Calu3 (cell line): ENCODE measurements around the gene USP7. TPM values are rescaled to one million over a fixed set of nuclear protein-coding genes. Genes with fewer than 3 reads are reported as not detected.
A peak's percentile ranks its signal among the peaks of the same experiment; 100 is the strongest.

Source experiments
- BruUV-seq: library from RNA; stranded (reverse); fragments of 400-500 nt; replicated peaks from 2 replicates; lab custom pipeline; 2021; lab: Mats Ljungman, UMichigan
- CTCF ChIA-PET: fragments of 300-600 bp; sonication (Branson Sonifier 250); formaldehyde crosslinking; loops from one replicate; lab custom pipeline; 2022; ENCODE audit warnings: antibody characterized with exemption; lab: Charles Lee
- DNase-seq: peaks from one replicate; pipeline ENCODE4 v3.0.0; 2022
- H3K27ac Mint-ChIP-seq: one replicate; pipeline ENCODE4 v1.8.0; 2022; ENCODE audit warnings: mixed read lengths; ENCODE audit not compliant: unreplicated experiment
- H3K27me3 Mint-ChIP-seq: one replicate; pipeline ENCODE4 v1.8.0; 2022; ENCODE audit warnings: mixed read lengths; ENCODE audit not compliant: unreplicated experiment
- H3K36me3 Mint-ChIP-seq: one replicate; pipeline ENCODE4 v1.8.0; 2022; ENCODE audit warnings: mild to moderate bottlenecking, moderate library complexity, mixed read lengths; ENCODE audit not compliant: insufficient read depth, unreplicated experiment
- H3K4me1 Mint-ChIP-seq: one replicate; pipeline ENCODE4 v1.8.0; 2022; ENCODE audit warnings: mild to moderate bottlenecking, low read depth, mixed read lengths; ENCODE audit not compliant: unreplicated experiment
- H3K4me3 Mint-ChIP-seq: one replicate; pipeline ENCODE4 v1.8.0; 2022; ENCODE audit warnings: mild to moderate bottlenecking, low read depth, moderate library complexity, mixed read lengths; ENCODE audit not compliant: unreplicated experiment
- H3K9me3 Mint-ChIP-seq: one replicate; pipeline ENCODE4 v1.8.0; 2022; ENCODE audit warnings: low read depth, mixed read lengths; ENCODE audit not compliant: unreplicated experiment
- CTCF ChIP-seq: fragments of 200-600 bp; IDR thresholded peaks from one replicate; pipeline ENCODE4 v1.8.0; 2022; ENCODE audit warnings: antibody characterized with exemption; ENCODE audit not compliant: unreplicated experiment
- intact Hi-C: fragments of 100-400 bp; cut with micrococcal nuclease; formaldehyde crosslinking; loops from one replicate; pipeline ENCODE4 v1.10.0; 2022; ENCODE audit not compliant: unreplicated experiment
- total RNA-seq: library from RNA; stranded (reverse); gene quantifications from 2 replicates; pipeline ENCODE4 v1.2.3, GENCODE V29; 2022

USP7 gene
- total RNA-seq, 1 experiment from 2014 or later = 165 TPM

DNA sequence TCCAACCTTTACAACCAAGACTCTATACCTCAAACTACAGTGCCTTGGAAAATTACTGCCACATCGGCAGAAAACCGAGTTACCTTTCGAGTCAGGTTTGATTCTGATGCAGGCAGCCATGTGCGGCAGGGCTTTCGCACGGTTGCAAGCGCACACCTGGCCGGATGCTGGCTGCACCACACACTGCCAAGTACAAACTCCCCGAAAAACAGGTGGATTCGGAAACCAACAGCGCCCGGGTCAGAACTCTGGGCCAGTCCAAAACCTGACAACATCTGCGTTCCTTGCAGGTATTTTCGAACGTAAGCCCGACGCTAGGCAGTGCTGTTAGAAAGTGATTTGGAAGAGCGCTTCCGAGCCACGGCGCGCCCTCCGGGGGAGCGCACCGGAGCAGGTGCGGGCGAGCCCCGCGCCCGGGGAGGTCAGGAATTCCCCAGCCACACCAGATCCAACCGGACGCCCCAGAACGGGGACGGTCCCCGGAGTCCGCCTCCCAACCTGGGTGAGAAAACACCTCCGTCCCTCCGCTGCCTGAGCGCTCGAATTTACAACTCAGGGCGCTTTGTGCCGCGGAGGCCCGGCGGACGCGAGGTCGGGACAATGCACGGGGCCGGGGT is 1.2 kb downstream of the USP7 start:
- Mint-ChIP-seq H3K36me3 (peaks cover 44% of the 10 kb centered on the region), H3K4me1 (peaks cover 48% of the 10 kb centered on the region), H3K27me3 (no peaks in the 10 kb centered on the region), H3K27ac (peak overlapping the region; percentile 86), H3K4me3 (peak overlapping the region; percentile 99), H3K9me3 (no peaks in the 10 kb centered on the region)
- BruUV-seq = no TSS peak
- CTCF ChIA-PET = interaction anchor here (0.5 to 2.5 kb wide), 5 partner anchors 10 to 433 kb away, joined by 3 to 7 read pairs (median 5); no protein-coding TSS in a partner anchor
- no peak for TF ChIP-seq CTCF
- peak; percentile 30 for DNase-seq
- intact Hi-C loops = loop anchor here (5.0 to 10.0 kb wide), 2 partner anchors 50 to 132 kb away; partner anchors contain the start of gene HAPSTR1

DNA sequence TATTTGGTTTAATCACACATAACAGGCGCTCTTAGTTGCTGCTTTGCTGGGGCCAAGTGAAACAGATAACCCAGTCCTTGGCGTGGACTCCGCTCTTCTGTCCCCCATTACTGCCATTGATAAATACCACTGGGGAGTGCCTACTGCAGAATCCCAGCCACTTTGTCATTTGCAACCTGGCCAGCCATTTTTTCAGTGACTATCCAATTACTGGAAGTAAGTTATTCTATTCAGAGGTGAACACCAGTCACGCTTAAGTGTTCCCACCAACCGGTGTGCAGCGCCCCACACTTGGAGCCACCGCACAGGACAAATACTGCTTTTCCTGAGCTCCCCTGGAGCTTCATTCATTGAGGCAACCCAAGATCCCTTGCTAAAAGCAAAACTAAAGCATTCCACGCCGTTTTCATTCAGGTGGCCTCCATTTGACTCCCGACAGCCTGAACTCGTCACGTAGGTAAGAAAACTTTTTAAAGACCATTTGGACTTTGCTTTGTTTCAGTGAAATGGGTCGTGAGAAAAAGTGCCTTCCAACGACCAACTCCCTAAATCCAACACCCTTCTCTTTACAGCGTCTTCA is 1.8 kb downstream of the USP7 start:
- TF ChIP-seq CTCF = no peak
- CTCF ChIA-PET = interaction anchor here (0.5 to 2.5 kb wide), 5 partner anchors 9 to 433 kb away, joined by 3 to 7 read pairs (median 5); no protein-coding TSS in a partner anchor
- Mint-ChIP-seq H3K9me3 (no peaks in the 10 kb centered on the region), H3K27ac (peak overlapping the region; percentile 86), H3K4me1 (peaks cover 53% of the 10 kb centered on the region), H3K27me3 (no peaks in the 10 kb centered on the region), H3K36me3 (peaks cover 44% of the 10 kb centered on the region), H3K4me3 (peak overlapping the region; percentile 99)
- intact Hi-C loops = loop anchor here (5.0 to 10.0 kb wide), 2 partner anchors 50 to 133 kb away; partner anchors contain the start of gene HAPSTR1
- no peak for DNase-seq
- TSS peak; percentile 43 for BruUV-seq

DNA sequence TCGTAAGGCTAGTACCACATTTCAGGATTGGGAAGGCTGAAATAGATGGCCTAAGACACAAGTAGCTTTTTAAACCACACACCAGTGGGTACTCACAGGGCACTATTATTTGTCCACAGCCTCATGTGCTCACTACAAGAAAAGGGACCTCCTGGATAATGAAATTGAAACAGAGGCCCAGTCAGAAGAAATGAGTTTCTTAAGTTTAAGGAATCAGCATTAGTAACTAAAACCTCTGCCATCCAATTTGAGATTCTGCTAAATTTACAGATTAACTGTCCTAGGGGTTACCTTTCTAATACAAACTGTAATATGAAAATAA is 3.0 kb downstream of the USP7 start:
- BruUV-seq = no TSS peak
- intact Hi-C loops = loop anchor here (5.0 to 10.0 kb wide), 2 partner anchors 48 to 134 kb away; partner anchors contain the start of gene HAPSTR1

More for the DNA sequence above, 3.0 kb downstream of the USP7 start:
- TF ChIP-seq CTCF = no peak
- peaks cover 44% of the 10 kb centered on the region for H3K36me3 Mint-ChIP-seq
- peaks cover 64% of the 10 kb centered on the region for H3K4me1 Mint-ChIP-seq
- H3K27me3 Mint-ChIP-seq = no peaks in the 10 kb centered on the region
- CTCF ChIA-PET = interaction anchor here (2.5 kb wide), 1 partner anchor 24 kb away, joined by 7 read pairs; no protein-coding TSS in a partner anchor
- peak overlapping the region; percentile 99 for H3K4me3 Mint-ChIP-seq
- H3K9me3 Mint-ChIP-seq = no peaks in the 10 kb centered on the region
- H3K27ac Mint-ChIP-seq = no peak overlapping the region
- DNase-seq = no peak
